Esophagus squamous epithelium (tissue), 4 donors: ENCODE results near the gene PDGFD.

ENCODE experiments used
- CTCF ChIP-seq, 6 experiments: fragments of 450-650 bp in 4 of 6; fragments of 200-600 bp in 2 of 6; sonication (generic) in 2 of 6; IDR thresholded peaks; one replicate each; pipeline ENCODE4 v1.5.1; 2016 to 2019; ENCODE audit warnings: antibody characterized with exemption in 6 of 6, mild to moderate bottlenecking in 4 of 6, moderate library complexity in 4 of 6
- POLR2A ChIP-seq, 4 donors: fragments of 450-650 bp; IDR thresholded peaks; one replicate each; pipeline ENCODE4 v1.6.1; 2017; ENCODE audit warnings: antibody characterized with exemption in 4 of 4, mild to moderate bottlenecking in 4 of 4, moderate library complexity in 3 of 4

GRCh38 chr11:104146943-104147342 is 17.0 kb downstream of the PDGFD start:
- TF ChIP-seq CTCF (IDR thresholded peaks at IDR 0.05) (no peak), POLR2A (IDR thresholded peaks at IDR 0.05) (no peak)
